AG04450 (cell line): ENCODE results near the gene CLEC4F. TPM values are rescaled to one million over a fixed set of nuclear protein-coding genes. Genes with fewer than 3 reads are reported as not detected.

ENCODE experiments used
- CTCF ChIA-PET: fragments of 300-600, 350-600 bp; formaldehyde crosslinking; extraction: SDS; loops from one replicate; lab custom pipeline; 2022; ENCODE audit warnings: antibody characterized with exemption, inconsistent platforms; lab: Charles Lee
- POLR2A ChIA-PET: fragments of 350-600 bp; formaldehyde crosslinking; extraction: SDS; loops from one replicate; lab custom pipeline; 2021; ENCODE audit warnings: antibody characterized with exemption, inconsistent platforms; lab: Yijun Ruan, JAX
- DNase-seq: peaks from one replicate; pipeline ENCODE4 v3.0.0-alpha.2; 2011; ENCODE audit warnings: low read depth, low spot score
- H3K27ac ChIP-seq: one replicate; pipeline ENCODE4 v1.5.1; 2012; ENCODE audit warnings: low read depth, low read length, control low read depth
- H3K27me3 ChIP-seq: one replicate; pipeline ENCODE4 v1.6.0; 2012; ENCODE audit warnings: low read length; ENCODE audit not compliant: control insufficient read depth, insufficient read depth
- H3K4me3 ChIP-seq: 2 replicates; pipeline ENCODE4 v1.5.1; 2011; ENCODE audit warnings: mild to moderate bottlenecking, low read depth, low read length, control low read depth
- H3K9me3 ChIP-seq: 2 replicates; pipeline ENCODE4 v1.5.1; 2012; ENCODE audit warnings: low read length; ENCODE audit not compliant: control insufficient read depth, insufficient read depth
- CTCF ChIP-seq: IDR thresholded peaks from 2 replicates; pipeline ENCODE4 v1.5.1; 2011; ENCODE audit warnings: low read depth, low read length, control low read depth, inconsistent platforms
- polyA plus RNA-seq: library from polyadenylated mRNA; depleted of rRNA; stranded (reverse); fragments of >200 nt; gene quantifications from 2 replicates; pipeline ENCODE4 v1.2.3, GENCODE V29; 2011

The CLEC4F gene
- polyA plus RNA-seq, 1 experiment: not detected

- Histone ChIP-seq H3K27me3 (peaks cover 4% of the 10 kb centered on the region), H3K27ac (no peak overlapping the region)
These were observed 40.9 kb downstream of the CLEC4F start for GRCh38 chr2:70779491-70779890.

GRCh38 chr2:70778676-70779075 lies 41.7 kb downstream of the CLEC4F start:
- ChIA-PET CTCF (no interaction called here), POLR2A (no interaction called here)
- no peak for TF ChIP-seq CTCF
- no peak overlapping the region for H3K4me3 ChIP-seq
- DNase-seq: no peak
- H3K27me3 ChIP-seq: peaks cover 4% of the 10 kb centered on the region
- H3K27ac ChIP-seq: no peak overlapping the region
- no peaks in the 10 kb centered on the region for H3K9me3 ChIP-seq

More at GRCh38 chr2:70779491-70779890, 40.9 kb downstream of the CLEC4F start:
- no peak overlapping the region for H3K4me3 ChIP-seq
- ChIA-PET CTCF (no interaction called here), POLR2A (no interaction called here)
- no peak for TF ChIP-seq CTCF
- H3K9me3 ChIP-seq: no peaks in the 10 kb centered on the region
- no peak for DNase-seq

GRCh38 chr2:70777450-70777849 lies 42.9 kb downstream of the CLEC4F start:
- ChIA-PET CTCF (interaction anchor here (1.4 kb wide), 1 partner anchor 9 kb away, joined by 4 read pairs; the partner anchor contains the start of gene ADD2), POLR2A (no interaction called here)
- Histone ChIP-seq H3K9me3 (no peaks in the 10 kb centered on the region), H3K27me3 (peaks cover 4% of the 10 kb centered on the region), H3K4me3 (no peak overlapping the region), H3K27ac (no peak overlapping the region)
- no peak for DNase-seq
- TF ChIP-seq CTCF: no peak

GRCh38 chr2:70776266-70776665 lies 44.1 kb downstream of the CLEC4F start:
- ChIA-PET CTCF (interaction anchor here (1.4 kb wide), 1 partner anchor 8 kb away, joined by 4 read pairs; the partner anchor contains the start of gene ADD2), POLR2A (no interaction called here)
- Histone ChIP-seq H3K9me3 (no peaks in the 10 kb centered on the region), H3K27me3 (peaks cover 9% of the 10 kb centered on the region), H3K4me3 (no peak overlapping the region), H3K27ac (no peak overlapping the region)
- DNase-seq: no peak
- no peak for TF ChIP-seq CTCF

GRCh38 chr2:70775141-70775540 lies 45.3 kb downstream of the CLEC4F start:
- Histone ChIP-seq H3K27ac (no peak overlapping the region), H3K27me3 (peaks cover 5% of the 10 kb centered on the region), H3K9me3 (no peaks in the 10 kb centered on the region), H3K4me3 (no peak overlapping the region)
- ChIA-PET CTCF (no interaction called here), POLR2A (no interaction called here)
- TF ChIP-seq CTCF: no peak
- no peak for DNase-seq
